Testis (tissue), 5 donors: ENCODE measurements around the gene TMIGD3. TPM values are rescaled to one million over a fixed set of nuclear protein-coding genes. Genes with fewer than 3 reads are reported as not detected.
A peak's percentile ranks its signal among the peaks of the same experiment; 100 is the strongest.
"Not testable (repeated sequence)": the region's sequence is repeated elsewhere in the genome, so short reads cannot be mapped to it uniquely, and the experiment has no call there.

ENCODE experiments used
- DNase-seq: peaks from one replicate; pipeline ENCODE4 v3.0.0-alpha.2; 2019
- H3K27ac ChIP-seq, 2 donors: fragments of 200-600 bp; sonication (generic); one replicate each; pipeline ENCODE4 v1.5.1; 2019
- H3K27me3 ChIP-seq: fragments of 200-600 bp; sonication (generic); one replicate; pipeline ENCODE4 v1.5.1; 2019
- H3K36me3 ChIP-seq: fragments of 200-600 bp; sonication (generic); one replicate; pipeline ENCODE4 v1.5.1; 2017; ENCODE audit warnings: low read depth; ENCODE audit errors: missing control alignments
- H3K4me1 ChIP-seq: fragments of 200-600 bp; sonication (generic); one replicate; pipeline ENCODE4 v1.5.1; 2019
- H3K4me3 ChIP-seq, 2 donors: fragments of 200-600 bp; sonication (generic); one replicate each; pipeline ENCODE4 v1.5.1; 2017 to 2019
- H3K9me3 ChIP-seq: fragments of 200-600 bp; sonication (generic); one replicate; pipeline ENCODE4 v1.5.1; 2017
- CTCF ChIP-seq, 3 experiments: fragments of 450-650 bp in 2 of 3; fragments of 200-600 bp in 1 of 3; sonication (generic) in 1 of 3; IDR thresholded peaks; one replicate each; pipeline ENCODE4 v1.5.1; 2016 to 2019; ENCODE audit warnings: antibody characterized with exemption in 3 of 3, mild to moderate bottlenecking in 2 of 3, moderate library complexity in 1 of 3
- POLR2A ChIP-seq: fragments of 450-650 bp; IDR thresholded peaks from one replicate; pipeline ENCODE4 v1.6.1; 2017; ENCODE audit warnings: antibody characterized with exemption, mild to moderate bottlenecking, moderate library complexity
- WGBS, 2 donors: methylation state at CpG; one replicate each; pipeline ENCODE4 v1.1.5; 2018; 5-methylcytosine and 5-hydroxymethylcytosine counted together
- intact Hi-C: fragments of 100-400 bp; cut with DNase I; formaldehyde crosslinking; loops from one replicate; pipeline ENCODE4 v1.15.1; 2023; ENCODE audit warnings: low total_unique reads
- long read RNA-seq, 2 donors: transcript quantifications; one replicate each; lab custom pipeline, GENCODE V29; 2026
- polyA plus RNA-seq: library from polyadenylated mRNA; stranded (reverse); fragments of 350-450 nt; fragmentation: Illumina TruSeq; extraction: RNeasy Lipid Tissue Mini Kit (QIAGEN cat#74804); gene quantifications from one replicate; pipeline ENCODE4 v1.2.3, GENCODE V29; 2014; ENCODE audit warnings: low read depth, low replicate concordance; ENCODE audit not compliant: insufficient read depth
- total RNA-seq, 2 donors: library from RNA; depleted of rRNA; stranded (reverse); fragments of >200 nt; gene quantifications; one replicate each; pipeline ENCODE4 v1.2.3, GENCODE V29; 2016

The TMIGD3 gene
- total RNA-seq, result 10 to 100 TPM; 27.6 to 63.6 TPM
- polyA plus RNA-seq, result 148 TPM
- long read RNA-seq, donor 1, result 0 reads
- long read RNA-seq, donor 2, result 0 reads

- Histone ChIP-seq H3K27ac (peak within 1 kb of the TSS in 1 of 2 donors; percentile 19), H3K4me3 (no peak within 1 kb of the TSS), H3K36me3 (no peaks in the 10 kb centered on the region), H3K27me3 (no peaks in the 10 kb centered on the region), H3K4me1 (peaks cover 16% of the 10 kb centered on the region), H3K9me3 (no peaks in the 10 kb centered on the region)
- WGBS, 2 donors, result 77 to 79% methylated on average over 4 of the region's 4 CpGs
- intact Hi-C loops, result no loop called here
- no peak for DNase-seq
- no peak for TF ChIP-seq POLR2A
- no peak for TF ChIP-seq CTCF (IDR thresholded peaks at IDR 0.05)
These were observed at the start of gene TMIGD3, which contains the start of gene ADORA3 for GRCh38 chr1:111503585-111504060. Gene TMIGD3 (minus strand): TSS chr1:111503633. CDS start chr1:111503354, 279 bp downstream. Gene ADORA3 (minus strand): TSS chr1:111503633. CDS start chr1:111503354, 279 bp downstream.

GRCh38 chr1:111553196-111553595 is 49.8 kb upstream of the TMIGD3 start:
- Histone ChIP-seq H3K4me1 (no peaks in the 10 kb centered on the region), H3K27me3 (no peaks in the 10 kb centered on the region), H3K36me3 (no peaks in the 10 kb centered on the region), H3K9me3 (no peaks in the 10 kb centered on the region), H3K27ac (no peak overlapping the region), H3K4me3 (no peak overlapping the region)
- DNase-seq, result no peak
- WGBS, 2 donors, result 82 to 88% methylated on average over 3 of the region's 3 CpGs
- intact Hi-C loops, result no loop called here
- TF ChIP-seq CTCF (IDR thresholded peaks at IDR 0.05), result no peak
- TF ChIP-seq POLR2A, result no peak

GRCh38 chr1:111552587-111552986 is 49.2 kb upstream of the TMIGD3 start:
- no peaks in the 10 kb centered on the region for H3K4me1 ChIP-seq
- peak overlapping the region in 1 of 2 donors; percentile 2 for H3K27ac ChIP-seq
- no peaks in the 10 kb centered on the region for H3K36me3 ChIP-seq
- intact Hi-C loops, result no loop called here
- no peak for DNase-seq
- TF ChIP-seq POLR2A (no peak), CTCF (IDR thresholded peaks at IDR 0.05) (no peak)
- no peak overlapping the region for H3K4me3 ChIP-seq
- no peaks in the 10 kb centered on the region for H3K9me3 ChIP-seq
- H3K27me3 ChIP-seq, result no peaks in the 10 kb centered on the region

GRCh38 chr1:111551623-111552411 is 48.4 kb upstream of the TMIGD3 start:
- peak overlapping the region; percentile 19 to 21 for H3K27ac ChIP-seq
- 52 to 62% methylated on average over 8 of the region's 8 CpGs for WGBS, 2 donors
- peak; percentile 81 for DNase-seq

GRCh38 chr1:111547786-111548185 is 44.4 kb upstream of the TMIGD3 start:
- H3K27ac ChIP-seq, H3K9me3 ChIP-seq, H3K36me3 ChIP-seq, H3K27me3 ChIP-seq, H3K4me1 ChIP-seq, intact Hi-C loops, H3K4me3 ChIP-seq, DNase-seq: not testable (repeated sequence)
- 72 to 82% methylated on average over 1 of the region's 1 CpG for WGBS, 2 donors

More at GRCh38 chr1:111551623-111552411, 48.4 kb upstream of the TMIGD3 start:
- H3K4me1 ChIP-seq, result no peaks in the 10 kb centered on the region
- no peaks in the 10 kb centered on the region for H3K36me3 ChIP-seq
- H3K4me3 ChIP-seq, result no peak overlapping the region
- TF ChIP-seq POLR2A, result no peak
- TF ChIP-seq CTCF (IDR thresholded peaks at IDR 0.05), result no peak
- intact Hi-C loops, result no loop called here
- no peaks in the 10 kb centered on the region for H3K9me3 ChIP-seq
- H3K27me3 ChIP-seq, result no peaks in the 10 kb centered on the region
